Testis (tissue), 3 donors: ENCODE measurements around the gene GABRB2. TPM values are rescaled to one million over a fixed set of nuclear protein-coding genes. Genes with fewer than 3 reads are reported as not detected.

Experiments used
- DNase-seq: peaks from one replicate; pipeline ENCODE4 v3.0.0-alpha.2; 2019
- H3K27ac ChIP-seq, 2 donors: fragments of 200-600 bp; sonication (generic); one replicate each; pipeline ENCODE4 v1.5.1; 2019
- H3K27me3 ChIP-seq: fragments of 200-600 bp; sonication (generic); one replicate; pipeline ENCODE4 v1.5.1; 2019
- H3K36me3 ChIP-seq: fragments of 200-600 bp; sonication (generic); one replicate; pipeline ENCODE4 v1.5.1; 2017; ENCODE audit warnings: low read depth; ENCODE audit errors: missing control alignments
- H3K4me1 ChIP-seq: fragments of 200-600 bp; sonication (generic); one replicate; pipeline ENCODE4 v1.5.1; 2019
- H3K4me3 ChIP-seq, 2 donors: fragments of 200-600 bp; sonication (generic); one replicate each; pipeline ENCODE4 v1.5.1; 2017 to 2019
- H3K9me3 ChIP-seq: fragments of 200-600 bp; sonication (generic); one replicate; pipeline ENCODE4 v1.5.1; 2017
- POLR2A ChIP-seq: fragments of 450-650 bp; IDR thresholded peaks from one replicate; pipeline ENCODE4 v1.6.1; 2017; ENCODE audit warnings: antibody characterized with exemption, mild to moderate bottlenecking, moderate library complexity
- WGBS, 2 donors: methylation state at CpG; one replicate each; pipeline ENCODE4 v1.1.5; 2018; 5-methylcytosine and 5-hydroxymethylcytosine counted together
- intact Hi-C: fragments of 100-400 bp; cut with DNase I; formaldehyde crosslinking; loops from one replicate; pipeline ENCODE4 v1.15.1; 2023; ENCODE audit warnings: low total_unique reads
- polyA plus RNA-seq: library from polyadenylated mRNA; stranded (reverse); fragments of 350-450 nt; fragmentation: Illumina TruSeq; extraction: RNeasy Lipid Tissue Mini Kit (QIAGEN cat#74804); gene quantifications from one replicate; pipeline ENCODE4 v1.2.3, GENCODE V29; 2014; ENCODE audit warnings: low read depth, low replicate concordance; ENCODE audit not compliant: insufficient read depth
- total RNA-seq, 2 donors: library from RNA; depleted of rRNA; stranded (reverse); fragments of >200 nt; gene quantifications; one replicate each; pipeline ENCODE4 v1.2.3, GENCODE V29; 2016
- TF ChIP-seq, protein P1 (sequence below), 3 experiments: fragments of 450-650 bp in 2 of 3; fragments of 200-600 bp in 1 of 3; sonication (generic) in 1 of 3; IDR thresholded peaks; one replicate each; pipeline ENCODE4 v1.5.1; 2016 to 2019; ENCODE audit warnings: antibody characterized with exemption in 3 of 3, mild to moderate bottlenecking in 2 of 3, moderate library complexity in 1 of 3

The GABRB2 gene
- total and polyA plus RNA-seq, 3 donors from 2014 or later, result 1.3 to 4.7 (median 4.0) TPM

DNA sequence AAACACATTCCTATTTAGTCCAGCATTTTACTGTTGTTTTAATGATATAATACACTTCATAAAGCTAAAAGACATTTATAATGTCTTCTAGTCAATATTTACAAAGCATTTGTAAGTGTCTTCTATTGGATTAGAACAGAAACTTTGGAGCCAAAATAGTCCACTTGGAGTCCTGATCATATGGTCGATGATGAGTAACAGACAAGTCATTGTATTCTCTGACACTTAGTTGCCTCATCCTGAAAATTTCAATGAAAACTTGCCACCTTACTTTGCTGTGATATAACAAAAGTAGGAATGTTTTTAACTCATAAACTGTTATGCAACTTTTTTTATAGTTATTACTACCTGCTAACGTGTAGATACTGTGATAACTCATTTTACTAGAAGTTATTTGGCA, 132.5 kb downstream of the GABRB2 start:
- no peak overlapping the region for H3K27ac ChIP-seq
- H3K9me3 ChIP-seq, result no peaks in the 10 kb centered on the region
- no peak for DNase-seq
- WGBS, 2 donors, result 72 to 73% methylated on average over 2 of the region's 2 CpGs
- no peaks in the 10 kb centered on the region for H3K36me3 ChIP-seq
- no peaks in the 10 kb centered on the region for H3K27me3 ChIP-seq
- H3K4me1 ChIP-seq, result no peaks in the 10 kb centered on the region
- no peak overlapping the region for H3K4me3 ChIP-seq
- intact Hi-C loops, result no loop called here
- TF ChIP-seq, protein P1, sequence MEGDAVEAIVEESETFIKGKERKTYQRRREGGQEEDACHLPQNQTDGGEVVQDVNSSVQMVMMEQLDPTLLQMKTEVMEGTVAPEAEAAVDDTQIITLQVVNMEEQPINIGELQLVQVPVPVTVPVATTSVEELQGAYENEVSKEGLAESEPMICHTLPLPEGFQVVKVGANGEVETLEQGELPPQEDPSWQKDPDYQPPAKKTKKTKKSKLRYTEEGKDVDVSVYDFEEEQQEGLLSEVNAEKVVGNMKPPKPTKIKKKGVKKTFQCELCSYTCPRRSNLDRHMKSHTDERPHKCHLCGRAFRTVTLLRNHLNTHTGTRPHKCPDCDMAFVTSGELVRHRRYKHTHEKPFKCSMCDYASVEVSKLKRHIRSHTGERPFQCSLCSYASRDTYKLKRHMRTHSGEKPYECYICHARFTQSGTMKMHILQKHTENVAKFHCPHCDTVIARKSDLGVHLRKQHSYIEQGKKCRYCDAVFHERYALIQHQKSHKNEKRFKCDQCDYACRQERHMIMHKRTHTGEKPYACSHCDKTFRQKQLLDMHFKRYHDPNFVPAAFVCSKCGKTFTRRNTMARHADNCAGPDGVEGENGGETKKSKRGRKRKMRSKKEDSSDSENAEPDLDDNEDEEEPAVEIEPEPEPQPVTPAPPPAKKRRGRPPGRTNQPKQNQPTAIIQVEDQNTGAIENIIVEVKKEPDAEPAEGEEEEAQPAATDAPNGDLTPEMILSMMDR (IDR thresholded peaks at IDR 0.05), result no peak
- no peak for TF ChIP-seq POLR2A

DNA sequence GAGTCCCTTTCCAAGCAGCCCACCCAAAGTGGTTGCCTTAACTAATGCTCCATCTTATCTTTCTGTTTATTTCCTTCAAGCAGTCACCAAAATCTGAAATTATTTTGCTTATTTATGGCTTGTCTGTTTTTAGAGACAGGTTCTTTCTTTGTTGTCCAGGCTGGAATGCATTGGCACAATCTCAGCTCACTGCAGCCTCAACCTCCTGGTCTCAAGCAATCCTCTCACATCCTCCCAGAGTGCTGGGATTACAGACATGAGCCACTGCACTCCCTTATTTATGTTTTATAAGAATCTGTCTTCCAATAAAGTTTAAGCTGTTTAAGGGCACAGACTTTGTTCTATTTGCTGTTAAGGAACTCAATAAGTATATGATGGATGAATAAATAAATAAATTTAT, 133.7 kb downstream of the GABRB2 start:
- intact Hi-C loops, result no loop called here
- no peak overlapping the region for H3K4me3 ChIP-seq
- H3K9me3 ChIP-seq, result no peaks in the 10 kb centered on the region
- H3K27ac ChIP-seq, result no peak overlapping the region
- H3K4me1 ChIP-seq, result no peaks in the 10 kb centered on the region
- H3K36me3 ChIP-seq, result no peaks in the 10 kb centered on the region
- no peaks in the 10 kb centered on the region for H3K27me3 ChIP-seq
- no peak for DNase-seq
- TF ChIP-seq, protein P1 (IDR thresholded peaks at IDR 0.05), result no peak
- TF ChIP-seq POLR2A, result no peak

DNA sequence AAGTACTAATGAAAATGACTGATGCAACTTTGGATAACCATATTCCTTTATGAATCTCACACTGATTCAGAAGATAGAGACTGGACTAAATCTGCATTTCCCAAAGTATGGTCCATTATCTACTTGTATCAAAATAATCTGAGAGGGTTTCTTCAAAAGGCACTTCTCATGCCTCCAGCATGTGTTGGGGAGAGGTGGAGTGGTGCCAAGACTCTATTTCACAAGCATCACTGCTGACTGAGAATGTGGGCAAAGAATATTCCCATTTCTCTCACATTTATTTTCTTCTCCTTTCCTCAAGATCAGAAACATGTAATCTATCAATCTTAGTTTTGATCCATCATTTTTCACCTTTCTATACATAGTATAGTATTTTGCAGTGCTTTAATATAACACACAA, 135.4 kb downstream of the GABRB2 start:
- Histone ChIP-seq H3K4me3 (no peak overlapping the region), H3K27me3 (no peaks in the 10 kb centered on the region), H3K4me1 (peaks cover 6% of the 10 kb centered on the region), H3K36me3 (no peaks in the 10 kb centered on the region), H3K27ac (no peak overlapping the region), H3K9me3 (no peaks in the 10 kb centered on the region)
- DNase-seq, result no peak
- TF ChIP-seq, protein P1 (IDR thresholded peaks at IDR 0.05), result no peak
- TF ChIP-seq POLR2A, result no peak
- intact Hi-C loops, result no loop called here

DNA sequence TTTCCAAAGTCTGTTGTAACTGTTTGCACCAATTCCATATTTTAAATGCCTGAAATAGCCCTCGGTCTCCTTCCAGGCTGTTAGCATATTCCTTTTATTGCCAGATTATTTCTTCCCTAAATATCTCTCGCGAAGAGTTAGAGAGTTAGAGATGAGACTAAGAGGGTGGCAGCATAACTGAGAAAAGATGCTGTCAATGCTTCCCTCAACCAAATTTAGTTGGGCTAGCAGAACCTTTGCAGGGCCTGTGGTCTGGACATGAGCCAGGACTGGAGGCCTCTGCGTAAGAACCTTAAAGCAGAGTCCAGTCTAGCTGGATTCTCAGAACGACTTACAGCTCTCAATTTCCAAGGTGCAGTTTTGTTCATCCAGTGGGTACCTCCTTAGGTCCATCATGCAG, 135.9 kb downstream of the GABRB2 start:
- 67 to 74% methylated on average over 5 of the region's 5 CpGs for WGBS, 2 donors
- intact Hi-C loops, result no loop called here

DNA sequence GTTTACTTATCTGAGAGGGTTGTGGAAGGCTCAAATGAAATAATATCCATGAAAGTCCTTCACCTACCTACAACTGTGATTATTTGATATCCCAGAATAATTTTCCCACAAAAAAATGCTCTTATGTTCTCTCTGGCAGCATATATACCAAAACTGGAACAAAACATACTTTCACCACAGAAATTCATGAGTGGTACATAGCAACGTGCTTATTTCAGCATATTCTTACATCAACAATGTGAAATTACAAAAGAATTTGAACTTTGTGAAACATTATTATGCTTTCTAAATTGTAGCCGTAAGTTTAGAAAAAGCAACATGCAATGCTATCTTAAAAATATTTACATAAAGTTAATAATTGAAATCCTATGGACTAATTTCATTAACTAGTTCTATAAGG, 137.1 kb downstream of the GABRB2 start:
- 43 to 45% methylated on average over 2 of the region's 2 CpGs for whole genome bisulfite sequencing, 2 donors

More for the DNA sequence above, 135.9 kb downstream of the GABRB2 start:
- no peak for DNase-seq
- TF ChIP-seq, protein P1 (IDR thresholded peaks at IDR 0.05), result no peak
- no peak for TF ChIP-seq POLR2A
- no peaks in the 10 kb centered on the region for H3K36me3 ChIP-seq
- no peaks in the 10 kb centered on the region for H3K9me3 ChIP-seq
- peaks cover 6% of the 10 kb centered on the region for H3K4me1 ChIP-seq
- no peaks in the 10 kb centered on the region for H3K27me3 ChIP-seq
- H3K27ac ChIP-seq, result no peak overlapping the region
- H3K4me3 ChIP-seq, result no peak overlapping the region

More for the DNA sequence above, 137.1 kb downstream of the GABRB2 start:
- H3K4me1 ChIP-seq, result peaks cover 6% of the 10 kb centered on the region
- no peaks in the 10 kb centered on the region for H3K27me3 ChIP-seq
- DNase-seq, result no peak
- no peak overlapping the region for H3K27ac ChIP-seq
- no peak overlapping the region for H3K4me3 ChIP-seq
- no peaks in the 10 kb centered on the region for H3K36me3 ChIP-seq
- intact Hi-C loops, result no loop called here
- H3K9me3 ChIP-seq, result no peaks in the 10 kb centered on the region
- TF ChIP-seq, protein P1 (IDR thresholded peaks at IDR 0.05), result no peak
- no peak for TF ChIP-seq POLR2A
